GM23338 (cell line): ENCODE data around the gene ACYP2. TPM values are rescaled to one million over a fixed set of nuclear protein-coding genes. Genes with fewer than 3 reads are reported as not detected.

Experiments used
- ATAC-seq: fragments of 200-7000 bp; cut with Tn5 transposase; 3 replicates; pipeline ENCODE4 v1.9.1; 2020
- DNase-seq: peaks from one replicate; pipeline ENCODE4 v3.0.0-alpha.2; 2015; ENCODE audit warnings: low spot score
- H2AFZ ChIP-seq: fragments of 200-600 bp; sonication (generic); 2 replicates; pipeline ENCODE4 v1.8.0; 2016; ENCODE audit warnings: antibody characterized with exemption, mild to moderate bottlenecking, moderate library complexity
- H3F3A ChIP-seq: fragments of 200-600 bp; sonication (generic); replicated peaks from 2 replicates; pipeline ENCODE4 v1.8.0; 2017; ENCODE audit warnings: antibody characterized with exemption, mixed run types, low read depth
- H3K27ac ChIP-seq: fragments of 200-600 bp; sonication (generic); 2 replicates; pipeline ENCODE4 v1.6.1; 2016; ENCODE audit warnings: low read depth
- H3K27me3 ChIP-seq: fragments of 200-600 bp; sonication (generic); 2 replicates; pipeline ENCODE4 v1.8.0; 2016; ENCODE audit warnings: mild to moderate bottlenecking, mixed run types, moderate library complexity; ENCODE audit not compliant: insufficient read depth
- H3K36me3 ChIP-seq: fragments of 200-600 bp; sonication (generic); 2 replicates; pipeline ENCODE4 v1.8.0; 2016; ENCODE audit warnings: mild to moderate bottlenecking; ENCODE audit not compliant: insufficient read depth
- H3K4me1 ChIP-seq: fragments of 200-600 bp; sonication (generic); 2 replicates; pipeline ENCODE4 v1.8.0; 2016; ENCODE audit warnings: mild to moderate bottlenecking, moderate library complexity; ENCODE audit not compliant: insufficient read depth
- H3K4me2 ChIP-seq: fragments of 200-600 bp; sonication (generic); 2 replicates; pipeline ENCODE4 v1.7.1; 2017; ENCODE audit warnings: mixed run types
- H3K4me3 ChIP-seq: fragments of 200-600 bp; sonication (generic); 2 replicates; pipeline ENCODE4 v1.6.1; 2016; ENCODE audit warnings: mixed run types
- H3K79me2 ChIP-seq: fragments of 200-600 bp; sonication (generic); replicated peaks from 2 replicates; pipeline ENCODE4 v1.8.0; 2017; ENCODE audit warnings: mild to moderate bottlenecking; ENCODE audit not compliant: insufficient read depth
- H3K9me2 ChIP-seq: fragments of 200-600 bp; sonication (generic); 2 replicates; pipeline ENCODE4 v1.8.0; 2017; ENCODE audit not compliant: insufficient read depth
- H4K20me1 ChIP-seq: fragments of 200-600 bp; sonication (generic); replicated peaks from 2 replicates; pipeline ENCODE4 v1.8.0; 2017; ENCODE audit warnings: mild to moderate bottlenecking; ENCODE audit not compliant: insufficient read depth
- H3K27ac Mint-ChIP-seq: 2 replicates; pipeline ENCODE4 v1.8.0; 2020; ENCODE audit warnings: inconsistent platforms, mild to moderate bottlenecking, moderate library complexity, mixed read lengths
- H3K27me3 Mint-ChIP-seq: 3 replicates; pipeline ENCODE4 v1.8.0; 2022; ENCODE audit warnings: low read depth, mild to moderate bottlenecking, moderate library complexity, mixed read lengths, inconsistent platforms; ENCODE audit not compliant: insufficient read depth, poor library complexity
- H3K36me3 Mint-ChIP-seq: 3 replicates; pipeline ENCODE4 v1.8.0; 2021; ENCODE audit warnings: low read depth, mild to moderate bottlenecking, inconsistent platforms, moderate library complexity, mixed read lengths
- H3K4me1 Mint-ChIP-seq: 3 replicates; pipeline ENCODE4 v1.8.0; 2020; ENCODE audit warnings: mild to moderate bottlenecking, inconsistent platforms, mixed read lengths
- H3K4me3 Mint-ChIP-seq: 3 replicates; pipeline ENCODE4 v1.8.0; 2021; ENCODE audit warnings: moderate library complexity, mild to moderate bottlenecking, inconsistent platforms, mixed read lengths
- H3K9me3 Mint-ChIP-seq: 3 replicates; pipeline ENCODE4 v1.8.0; 2020; ENCODE audit warnings: moderate library complexity, mild to moderate bottlenecking, inconsistent platforms, mixed read lengths
- CREB1 ChIP-seq: fragments of 250-450 bp; sonication (Bioruptor Pico); IDR thresholded peaks from 2 replicates; pipeline ENCODE4 v1.5.0; 2020; ENCODE audit warnings: low read depth, mild to moderate bottlenecking, moderate library complexity
- EZH2 ChIP-seq: fragments of 200-600 bp; sonication (generic); IDR thresholded peaks from one replicate; pipeline ENCODE4 v1.8.0; 2017; ENCODE audit warnings: antibody characterized with exemption, mild to moderate bottlenecking, low read depth; ENCODE audit not compliant: unreplicated experiment
- EZH2phosphoT487 ChIP-seq: fragments of 200-600 bp; sonication (generic); IDR thresholded peaks from one replicate; pipeline ENCODE4 v1.8.1; 2018; ENCODE audit warnings: antibody characterized with exemption; ENCODE audit not compliant: unreplicated experiment
- JUNB ChIP-seq: IDR thresholded peaks from one replicate; pipeline ENCODE4 v1.6.1; 2016; ENCODE audit warnings: antibody characterized with exemption; ENCODE audit not compliant: unreplicated experiment
- NANOG ChIP-seq: IDR thresholded peaks from 2 replicates; pipeline ENCODE4 v1.6.1; 2016; ENCODE audit warnings: antibody characterized with exemption, borderline replicate concordance
- POLR2AphosphoS5 ChIP-seq: IDR thresholded peaks from 2 replicates; pipeline ENCODE4 v1.6.1; 2016; ENCODE audit warnings: antibody characterized with exemption, low read depth
- REST ChIP-seq: IDR thresholded peaks from one replicate; pipeline ENCODE4 v1.6.1; 2018; ENCODE audit warnings: antibody characterized with exemption; ENCODE audit not compliant: unreplicated experiment
- STAT1 ChIP-seq: IDR thresholded peaks from one replicate; pipeline ENCODE4 v1.6.1; 2016; ENCODE audit warnings: antibody characterized with exemption; ENCODE audit not compliant: unreplicated experiment
- ZNF114 ChIP-seq: fragments of 250-450 bp; sonication (Bioruptor Pico); IDR thresholded peaks from 2 replicates; pipeline ENCODE4 v1.5.0; 2020; ENCODE audit warnings: mild to moderate bottlenecking, moderate library complexity
- ZNF331 ChIP-seq: fragments of 250-450 bp; sonication (Bioruptor Pico); IDR thresholded peaks from 2 replicates; pipeline ENCODE4 v1.5.0; 2020; ENCODE audit warnings: low read depth, mild to moderate bottlenecking, moderate library complexity
- ZNF462 ChIP-seq: fragments of 250-450 bp; sonication (Bioruptor Pico); IDR thresholded peaks from 2 replicates; pipeline ENCODE4 v1.5.0; 2020; ENCODE audit warnings: mild to moderate bottlenecking, moderate library complexity
- polyA plus RNA-seq: library from polyadenylated mRNA; unstranded; fragments of >200 nt; fragmentation: Nextera tagmentation; extraction: Ambion mirVana; gene quantifications from 2 replicates; pipeline ENCODE4 v1.2.1, GENCODE V29; 2016
- total RNA-seq: library from RNA; depleted of rRNA; stranded (reverse); fragments of >200 nt; shearing (Covaris generic); gene quantifications from 2 replicates; pipeline ENCODE4 v1.2.3, GENCODE V29; 2014
- TF ChIP-seq, protein P1 (sequence below): IDR thresholded peaks from 2 replicates; pipeline ENCODE4 v1.6.1; 2016; ENCODE audit warnings: antibody characterized with exemption
- TF ChIP-seq, protein P2 (sequence below), 2 experiments: fragments of 200-600 bp in 1 of 2; sonication (generic) in 1 of 2; conservative IDR thresholded peaks; 2 replicates each; pipeline versions ENCODE4 v1.5.1 to v1.6.1; 2016 to 2017; ENCODE audit warnings: antibody characterized with exemption in 2 of 2, low read depth in 2 of 2, mild to moderate bottlenecking in 2 of 2, moderate library complexity in 1 of 2

The ACYP2 gene
- total and polyA plus RNA-seq, 2 experiments from 2014 or later: 2.3 to 15.5 TPM

DNA sequence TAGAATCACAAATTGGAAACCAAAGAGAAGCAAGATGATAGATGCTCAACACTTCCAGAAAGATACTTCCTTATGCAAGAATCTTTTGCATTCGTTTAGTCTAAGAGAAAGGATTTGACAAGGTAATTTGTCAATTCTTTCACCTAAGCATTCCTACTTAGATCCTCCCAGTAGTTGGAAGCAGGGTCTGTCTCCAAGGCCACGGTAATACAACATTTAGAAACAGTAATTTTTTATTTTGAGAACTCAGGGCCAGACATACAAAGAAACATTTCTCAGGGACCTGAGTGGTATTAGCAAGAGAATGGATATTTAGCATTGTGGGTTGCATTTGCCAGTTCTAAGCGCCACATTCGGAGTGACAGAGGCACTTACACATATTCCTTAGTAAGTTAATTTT lies 68.6 kb downstream of the ACYP2 start (continued):
- TF ChIP-seq ZNF462: no peak
- TF ChIP-seq EZH2phosphoT487: no peak
- no peak for TF ChIP-seq NANOG
- no peak for TF ChIP-seq POLR2AphosphoS5
- TF ChIP-seq, protein P1, sequence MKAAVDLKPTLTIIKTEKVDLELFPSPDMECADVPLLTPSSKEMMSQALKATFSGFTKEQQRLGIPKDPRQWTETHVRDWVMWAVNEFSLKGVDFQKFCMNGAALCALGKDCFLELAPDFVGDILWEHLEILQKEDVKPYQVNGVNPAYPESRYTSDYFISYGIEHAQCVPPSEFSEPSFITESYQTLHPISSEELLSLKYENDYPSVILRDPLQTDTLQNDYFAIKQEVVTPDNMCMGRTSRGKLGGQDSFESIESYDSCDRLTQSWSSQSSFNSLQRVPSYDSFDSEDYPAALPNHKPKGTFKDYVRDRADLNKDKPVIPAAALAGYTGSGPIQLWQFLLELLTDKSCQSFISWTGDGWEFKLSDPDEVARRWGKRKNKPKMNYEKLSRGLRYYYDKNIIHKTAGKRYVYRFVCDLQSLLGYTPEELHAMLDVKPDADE: no peak
- TF ChIP-seq CREB1: no peak
- no peak for TF ChIP-seq JUNB
- no peak for TF ChIP-seq EZH2

GRCh38 chr2:54185105-54185504 lies 69.7 kb downstream of the ACYP2 start:
- ATAC-seq (no peak), DNase-seq (no peak)
- Histone ChIP-seq H3K4me3 (no peak overlapping the region), H3K4me2 (no peak overlapping the region), H3K27me3 (no peaks in the 10 kb centered on the region), H3K36me3 (no peaks in the 10 kb centered on the region), H3F3A (no peaks in the 10 kb centered on the region), H3K4me1 (no peaks in the 10 kb centered on the region), H3K79me2 (no peaks in the 10 kb centered on the region), H2AFZ (no peak overlapping the region), H4K20me1 (no peaks in the 10 kb centered on the region), H3K9me2 (no peaks in the 10 kb centered on the region), H3K27ac (no peak overlapping the region)
- H3K4me3 Mint-ChIP-seq: no peak overlapping the region
- no peaks in the 10 kb centered on the region for H3K36me3 Mint-ChIP-seq
- H3K27me3 Mint-ChIP-seq: no peaks in the 10 kb centered on the region
- H3K4me1 Mint-ChIP-seq: 0 out of 3 replicates have a peak, but pooled peaks cover 2% of the 10 kb centered on the region
- no peak overlapping the region for H3K27ac Mint-ChIP-seq
- H3K9me3 Mint-ChIP-seq: 0 out of 3 replicates have a peak, but pooled peaks cover 4% of the 10 kb centered on the region
- no peak for TF ChIP-seq POLR2AphosphoS5
- TF ChIP-seq, protein P2, sequence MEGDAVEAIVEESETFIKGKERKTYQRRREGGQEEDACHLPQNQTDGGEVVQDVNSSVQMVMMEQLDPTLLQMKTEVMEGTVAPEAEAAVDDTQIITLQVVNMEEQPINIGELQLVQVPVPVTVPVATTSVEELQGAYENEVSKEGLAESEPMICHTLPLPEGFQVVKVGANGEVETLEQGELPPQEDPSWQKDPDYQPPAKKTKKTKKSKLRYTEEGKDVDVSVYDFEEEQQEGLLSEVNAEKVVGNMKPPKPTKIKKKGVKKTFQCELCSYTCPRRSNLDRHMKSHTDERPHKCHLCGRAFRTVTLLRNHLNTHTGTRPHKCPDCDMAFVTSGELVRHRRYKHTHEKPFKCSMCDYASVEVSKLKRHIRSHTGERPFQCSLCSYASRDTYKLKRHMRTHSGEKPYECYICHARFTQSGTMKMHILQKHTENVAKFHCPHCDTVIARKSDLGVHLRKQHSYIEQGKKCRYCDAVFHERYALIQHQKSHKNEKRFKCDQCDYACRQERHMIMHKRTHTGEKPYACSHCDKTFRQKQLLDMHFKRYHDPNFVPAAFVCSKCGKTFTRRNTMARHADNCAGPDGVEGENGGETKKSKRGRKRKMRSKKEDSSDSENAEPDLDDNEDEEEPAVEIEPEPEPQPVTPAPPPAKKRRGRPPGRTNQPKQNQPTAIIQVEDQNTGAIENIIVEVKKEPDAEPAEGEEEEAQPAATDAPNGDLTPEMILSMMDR (conservative IDR thresholded peaks at IDR 0.05; ENCODE audit: low read depth in 2 of 2): no peak
- no peak for TF ChIP-seq CREB1
- TF ChIP-seq, protein P1: no peak
- TF ChIP-seq ZNF331: no peak
- TF ChIP-seq ZNF114: no peak
- TF ChIP-seq REST: no peak
- no peak for TF ChIP-seq STAT1
